OCI-LY7 (cell line): ENCODE measurements around the gene KCNH1. TPM values are rescaled to one million over a fixed set of nuclear protein-coding genes. Genes with fewer than 3 reads are reported as not detected.

Source experiments
- BruUV-seq: library from RNA; stranded (reverse); fragments of 400-500 nt; replicated peaks from 2 replicates; lab custom pipeline; 2021; lab: Mats Ljungman, UMichigan
- CTCF ChIA-PET: fragments of 300-600 bp; sonication (Branson Sonifier 250); formaldehyde crosslinking; loops from one replicate; lab custom pipeline; 2022; ENCODE audit warnings: antibody characterized with exemption; ENCODE audit not compliant: unreplicated experiment; lab: Charles Lee
- POLR2A ChIA-PET: fragments of 300-600 bp; sonication (Branson Sonifier 250); formaldehyde crosslinking; loops from one replicate; lab custom pipeline; 2022; ENCODE audit warnings: antibody characterized with exemption; lab: Charles Lee
- DNase-seq: peaks from one replicate; pipeline ENCODE4 v3.0.0-alpha.2; 2015; ENCODE audit warnings: low spot score
- H2AFZ ChIP-seq: fragments of 200-600 bp; sonication (generic), shearing (Covaris generic); 2 replicates; pipeline ENCODE4 v1.6.1; 2014; ENCODE audit warnings: mild to moderate bottlenecking, antibody characterized with exemption, low read length, moderate library complexity
- H3K27ac ChIP-seq: fragments of 200-600 bp; sonication (generic); 2 replicates; pipeline ENCODE4 v1.5.1; 2014; ENCODE audit warnings: mixed run types, low read depth, mild to moderate bottlenecking, moderate library complexity, low read length, inconsistent platforms; ENCODE audit not compliant: poor library complexity, severe bottlenecking
- H3K36me3 ChIP-seq: fragments of 200-600 bp; sonication (generic); 2 replicates; pipeline ENCODE4 v1.6.1; 2014; ENCODE audit warnings: mild to moderate bottlenecking, antibody characterized with exemption, low read length, moderate library complexity, mixed read lengths; ENCODE audit not compliant: insufficient read depth
- H3K4me1 ChIP-seq: fragments of 200-600 bp; sonication (generic); 2 replicates; pipeline ENCODE4 v1.5.1; 2014; ENCODE audit warnings: mild to moderate bottlenecking, low read length; ENCODE audit not compliant: insufficient read depth, poor library complexity, severe bottlenecking
- H3K4me2 ChIP-seq: fragments of 200-600 bp; sonication (generic); 2 replicates; pipeline ENCODE4 v1.6.1; 2014; ENCODE audit warnings: mild to moderate bottlenecking, low read length
- H3K4me3 ChIP-seq: fragments of 200-600 bp; sonication (generic); 2 replicates; pipeline ENCODE4 v1.5.1; 2014; ENCODE audit warnings: mild to moderate bottlenecking, low read depth, low read length; ENCODE audit not compliant: poor library complexity, severe bottlenecking
- H3K79me2 ChIP-seq: fragments of 200-600 bp; sonication (generic); 2 replicates; pipeline ENCODE4 v1.6.1; 2016; ENCODE audit warnings: low read depth, mild to moderate bottlenecking, low read length, moderate library complexity, mixed read lengths; ENCODE audit not compliant: insufficient read depth
- H3K9me2 ChIP-seq: fragments of 200-600 bp; sonication (generic); 2 replicates; pipeline ENCODE4 v1.6.1; 2016; ENCODE audit warnings: mild to moderate bottlenecking, low read length, mixed read lengths; ENCODE audit not compliant: insufficient read depth
- H3K9me3 ChIP-seq: fragments of 200-600 bp; sonication (generic); 2 replicates; pipeline ENCODE4 v1.6.1; 2014; ENCODE audit warnings: mild to moderate bottlenecking, mixed run types, low read length, mixed read lengths
- H4K20me1 ChIP-seq: fragments of 200-600 bp; sonication (generic); 2 replicates; pipeline ENCODE4 v1.6.1; 2014; ENCODE audit warnings: mild to moderate bottlenecking, antibody characterized with exemption, low read length, moderate library complexity, mixed read lengths; ENCODE audit not compliant: insufficient read depth
- CTCF ChIP-seq: fragments of 200-600 bp; sonication (generic); conservative IDR thresholded peaks from 2 replicates; pipeline ENCODE4 v1.5.1; 2014; ENCODE audit warnings: mild to moderate bottlenecking, antibody characterized with exemption, low read length, moderate library complexity, mixed read lengths
- EZH2phosphoT487 ChIP-seq: fragments of 200-600 bp; sonication (generic); IDR thresholded peaks from 2 replicates; pipeline ENCODE4 v1.6.1; 2018; ENCODE audit warnings: low read depth, borderline replicate concordance, mild to moderate bottlenecking, mixed run types, antibody characterized with exemption, low read length, moderate library complexity, mixed read lengths
- intact Hi-C: fragments of 100-400 bp; cut with micrococcal nuclease; formaldehyde crosslinking; loops from one replicate; pipeline ENCODE4 v1.10.0; 2022; ENCODE audit not compliant: unreplicated experiment
- total RNA-seq, 2 experiments: library from RNA; depleted of rRNA in 1 of 2; stranded (reverse); fragments of >200 nt in 1 of 2; shearing (Covaris generic) in 1 of 2; gene quantifications; 2 replicates each; pipeline ENCODE4 v1.2.3, GENCODE V29; 2014 to 2022

Gene KCNH1
- total RNA-seq, 2 experiments from 2014 or later: not detected

- H3K9me3 ChIP-seq: no peaks in the 10 kb centered on the region
- H3K4me3 ChIP-seq: no peak overlapping the region
- H3K27ac ChIP-seq: no peak overlapping the region
- H3K79me2 ChIP-seq: no peaks in the 10 kb centered on the region
- intact Hi-C loops: loop anchor here (10.0 kb wide), 1 partner anchor 359 kb away; no protein-coding TSS in a partner anchor
- ChIA-PET CTCF (no interaction called here), POLR2A (interaction anchor here (0.7 kb wide), 1 partner anchor 9 kb away, joined by 3 read pairs; no protein-coding TSS in a partner anchor)
- no peaks in the 10 kb centered on the region for H3K9me2 ChIP-seq
- H3K4me2 ChIP-seq: no peak overlapping the region
- no peaks in the 10 kb centered on the region for H3K36me3 ChIP-seq
- no TSS peak for BruUV-seq
- no peak overlapping the region for H2AFZ ChIP-seq
- H4K20me1 ChIP-seq: no peaks in the 10 kb centered on the region
- no peak for TF ChIP-seq CTCF
- TF ChIP-seq EZH2phosphoT487: no peak
- DNase-seq: no peak
- peaks cover 5% of the 10 kb centered on the region for H3K4me1 ChIP-seq
These were observed 189.7 kb downstream of the KCNH1 start for GRCh38 chr1:210944252-210944651.

GRCh38 chr1:210942513-210942912 lies 191.4 kb downstream of the KCNH1 start:
- POLR2A ChIA-PET: no interaction called here
- no peak for TF ChIP-seq CTCF
- TF ChIP-seq EZH2phosphoT487: no peak
- intact Hi-C loops: loop anchor here (10.0 kb wide), 1 partner anchor 358 kb away; no protein-coding TSS in a partner anchor

GRCh38 chr1:210940081-210940617 lies 193.8 kb downstream of the KCNH1 start:
- BruUV-seq: no TSS peak
- no peaks in the 10 kb centered on the region for H3K36me3 ChIP-seq
- TF ChIP-seq EZH2phosphoT487 (no peak), CTCF (no peak)
- H3K79me2 ChIP-seq: no peaks in the 10 kb centered on the region
- DNase-seq: no peak
- H4K20me1 ChIP-seq: no peaks in the 10 kb centered on the region
- no peak overlapping the region for H2AFZ ChIP-seq
- H3K4me2 ChIP-seq: no peak overlapping the region
- intact Hi-C loops: loop anchor here (10.0 kb wide), 1 partner anchor 355 kb away; no protein-coding TSS in a partner anchor
- ChIA-PET CTCF (no interaction called here), POLR2A (interaction anchor here (1.4 kb wide), 1 partner anchor 20 kb away, joined by 3 read pairs; no protein-coding TSS in a partner anchor)
- H3K4me3 ChIP-seq: no peak overlapping the region
- H3K27ac ChIP-seq: no peak overlapping the region
- H3K9me2 ChIP-seq: no peaks in the 10 kb centered on the region
- H3K4me1 ChIP-seq: peaks cover 5% of the 10 kb centered on the region
- no peaks in the 10 kb centered on the region for H3K9me3 ChIP-seq

More at GRCh38 chr1:210942513-210942912, 191.4 kb downstream of the KCNH1 start:
- Histone ChIP-seq H4K20me1 (no peaks in the 10 kb centered on the region), H3K4me1 (peaks cover 5% of the 10 kb centered on the region), H2AFZ (no peak overlapping the region), H3K27ac (no peak overlapping the region), H3K36me3 (no peaks in the 10 kb centered on the region), H3K9me2 (no peaks in the 10 kb centered on the region), H3K79me2 (no peaks in the 10 kb centered on the region), H3K4me3 (no peak overlapping the region), H3K9me3 (no peaks in the 10 kb centered on the region), H3K4me2 (no peak overlapping the region)
- CTCF ChIA-PET: interaction anchor here (0.9 kb wide), 1 partner anchor 10 kb away, joined by 6 read pairs; no protein-coding TSS in a partner anchor
- no TSS peak for BruUV-seq
- DNase-seq: no peak
